ENCODE data around the gene PDZK1. TPM values are rescaled to one million over a fixed set of nuclear protein-coding genes. Genes with fewer than 3 reads are reported as not detected.
"Not testable (repeated sequence)": the region's sequence is repeated elsewhere in the genome, so short reads cannot be mapped to it uniquely, and the experiment has no call there.

PDZK1 gene
- polyA plus RNA-seq, 1 donor, result 192 TPM

- DNase-seq, result not testable (repeated sequence)
These were observed 42.2 kb downstream of the PDZK1 start for GRCh38 chr1:145665015-145665414.

GRCh38 chr1:145662502-145662901 is 44.7 kb downstream of the PDZK1 start:
- DNase-seq, result not testable (repeated sequence)

- DNase-seq, result not testable (repeated sequence)
These were observed 50.8 kb downstream of the PDZK1 start for GRCh38 chr1:145656245-145656943.

GRCh38 chr1:145643990-145644389 is 63.2 kb downstream of the PDZK1 start:
- not testable (repeated sequence) for DNase-seq

DNA sequence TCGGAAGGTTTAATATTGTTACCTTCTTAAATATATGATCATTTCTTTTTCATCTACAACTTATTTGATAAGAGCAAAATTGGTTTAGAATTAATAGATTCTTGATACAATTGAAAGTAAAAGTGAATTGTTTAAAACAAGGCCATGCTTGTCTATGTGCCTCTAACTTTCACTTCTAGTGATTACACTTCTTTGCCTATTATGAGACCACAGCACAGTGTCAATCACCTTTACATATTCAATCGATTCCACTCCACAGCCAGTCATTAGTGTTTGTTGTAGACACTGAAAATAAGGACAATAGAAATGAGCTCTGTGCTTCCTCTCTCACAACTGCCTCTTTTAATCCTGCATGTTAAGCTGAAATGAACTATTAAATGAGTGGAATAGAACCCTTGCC is 65.3 kb downstream of the PDZK1 start:
- not testable (repeated sequence) for DNase-seq

GRCh38 chr1:145636237-145636636 is 70.9 kb downstream of the PDZK1 start:
- DNase-seq, result not testable (repeated sequence)

GRCh38 chr1:145622177-145622576 is 85.0 kb downstream of the PDZK1 start:
- not testable (repeated sequence) for DNase-seq

Other genes starting within 250 kb of the PDZK1 start
- gene GPR89A, start 99.4 kb downstream of the PDZK1 start, polyA plus RNA-seq (ENCODE audit: insufficient read length), result 55.5 TPM
- gene CD160, start 12.1 kb upstream of the PDZK1 start, polyA plus RNA-seq (ENCODE audit: insufficient read length), result 3.5 TPM
- 25.6 TPM for gene RNF115, start 116.7 kb upstream of the PDZK1 start, polyA plus RNA-seq (ENCODE audit: insufficient read length)
- 39.4 TPM for gene POLR3C, start 116.8 kb upstream of the PDZK1 start, polyA plus RNA-seq (ENCODE audit: insufficient read length)
- 7.0 TPM for gene NUDT17, start 138.3 kb upstream of the PDZK1 start, polyA plus RNA-seq (ENCODE audit: insufficient read length)
- gene PIAS3, start 151.7 kb upstream of the PDZK1 start, polyA plus RNA-seq (ENCODE audit: insufficient read length), result 58.4 TPM
- 1.9 TPM for gene ANKRD35, start 178.5 kb upstream of the PDZK1 start, polyA plus RNA-seq (ENCODE audit: insufficient read length)
- gene ITGA10, start 202.7 kb upstream of the PDZK1 start, polyA plus RNA-seq (ENCODE audit: insufficient read length), result 1.9 TPM
- 60.7 TPM for gene PEX11B, start 211.3 kb upstream of the PDZK1 start, polyA plus RNA-seq (ENCODE audit: insufficient read length)
- gene RBM8A, start 220.1 kb upstream of the PDZK1 start, polyA plus RNA-seq (ENCODE audit: insufficient read length), result 214 TPM

Data from left kidney (tissue), 2 donors.